HG03025 (cell line): ENCODE results near the gene FCN1.

Experiments
- ATAC-seq: cut with Tn5 transposase; IDR thresholded peaks from one replicate; pipeline ENCODE4 v1.9.1; 2021; ENCODE audit warnings: mild to moderate bottlenecking, moderate library complexity; ENCODE audit not compliant: unreplicated experiment, low FRiP score

Gene FCN1

GRCh38 chr9:134951994-134952393 is 34.3 kb upstream of the FCN1 start:
- ATAC-seq: no peak

- no peak for ATAC-seq
Measured at GRCh38 chr9:134951461-134951860, 33.7 kb upstream of the FCN1 start.

- ATAC-seq: no peak
Measured at GRCh38 chr9:134950386-134951210, 32.9 kb upstream of the FCN1 start.

- ATAC-seq: no peak
Measured at GRCh38 chr9:134949681-134950385, 32.1 kb upstream of the FCN1 start.

- no peak for ATAC-seq
Measured at GRCh38 chr9:134948149-134948548, 30.4 kb upstream of the FCN1 start.

- no peak for ATAC-seq
Measured at GRCh38 chr9:134947265-134947955, 29.7 kb upstream of the FCN1 start.

- no peak for ATAC-seq
Measured at GRCh38 chr9:134946663-134947062, 29.0 kb upstream of the FCN1 start.

- ATAC-seq: no peak
Measured at GRCh38 chr9:134945509-134946275, 28.0 kb upstream of the FCN1 start.

- ATAC-seq: no peak
Measured at GRCh38 chr9:134944916-134945315, 27.2 kb upstream of the FCN1 start.

- no peak for ATAC-seq
Measured at GRCh38 chr9:134944351-134944802, 26.7 kb upstream of the FCN1 start.

GRCh38 chr9:134943836-134944235 is 26.1 kb upstream of the FCN1 start:
- no peak for ATAC-seq

GRCh38 chr9:134943411-134943810 is 25.7 kb upstream of the FCN1 start:
- no peak for ATAC-seq

- ATAC-seq: no peak
Measured at GRCh38 chr9:134942788-134943184, 25.1 kb upstream of the FCN1 start.

GRCh38 chr9:134942011-134942787 is 24.5 kb upstream of the FCN1 start:
- no peak for ATAC-seq

- no peak for ATAC-seq
Measured at GRCh38 chr9:134940236-134941208, 22.8 kb upstream of the FCN1 start.

- ATAC-seq: no peak
Measured at GRCh38 chr9:134939836-134940235, 22.1 kb upstream of the FCN1 start.

GRCh38 chr9:134939080-134939733 is 21.5 kb upstream of the FCN1 start:
- no peak for ATAC-seq
